HepG2 (cell line): ENCODE data around the gene SMKR1. TPM values are rescaled to one million over a fixed set of nuclear protein-coding genes. Genes with fewer than 3 reads are reported as not detected.

Experiments used
- ATAC-seq: fragments of 200-7000 bp; cut with Tn5 transposase; 3 replicates; pipeline ENCODE4 v1.9.1; 2020; ENCODE audit warnings: mild to moderate bottlenecking, moderate library complexity
- BruUV-seq: library from RNA; stranded (reverse); fragments of 400-500 nt; replicated peaks from 2 replicates; lab custom pipeline; 2021; lab: Mats Ljungman, UMichigan
- CTCF ChIA-PET: fragments of 300-600 bp; formaldehyde crosslinking; extraction: SDS; loops from one replicate; lab custom pipeline; 2021; ENCODE audit warnings: low total read pairs, inconsistent platforms, low intra/inter-chr PET ratio; lab: Yijun Ruan, JAX
- POLR2A ChIA-PET: fragments of 350-600 bp; sonication (Branson Sonifier 250); formaldehyde crosslinking; loops from one replicate; lab custom pipeline; 2020; ENCODE audit warnings: antibody characterized with exemption, inconsistent platforms; lab: Yijun Ruan, JAX
- DNase-seq: peaks from one replicate; pipeline ENCODE4 v3.0.0-alpha.2; 2015; ENCODE audit warnings: low spot score
- FAIRE-seq: peaks from 3 replicates; lab custom pipeline; 2011; peaks lifted over from hg19 to GRCh38; lab: Jason Lieb, UNC
- H2AFZ ChIP-seq: one replicate; pipeline ENCODE4 v1.6.1; 2011; ENCODE audit warnings: low read length, inconsistent platforms
- H3K27ac ChIP-seq: fragments of 300-600 bp; 3 replicates; pipeline ENCODE4 v1.8.0; 2011; ENCODE audit warnings: mixed run types, mild to moderate bottlenecking, mixed read lengths, low read length, inconsistent platforms; ENCODE audit not compliant: insufficient read depth; ENCODE audit errors: extremely low read length
- H3K27me3 ChIP-seq, 2 experiments: fragments of 200-600 bp in 1 of 2; 2 replicates in 1 of 2; 3 replicates in 1 of 2; pipeline versions ENCODE4 v1.6.0 to v1.8.0; 2011; ENCODE audit warnings: low read length in 2 of 2, mild to moderate bottlenecking in 2 of 2, moderate library complexity in 2 of 2, inconsistent platforms in 1 of 2; ENCODE audit not compliant: insufficient read depth in 2 of 2, control insufficient read depth in 1 of 2
- H3K36me3 ChIP-seq, 2 experiments: fragments of 200-600 bp in 1 of 2; replicated peaks in 1 of 2; 2 replicates in 1 of 2; 3 replicates in 1 of 2; pipeline versions ENCODE4 v1.5.1 to v1.8.0; 2011; ENCODE audit warnings: low read length in 2 of 2, inconsistent platforms in 1 of 2; ENCODE audit not compliant: insufficient read depth in 2 of 2, control insufficient read depth in 1 of 2
- H3K4me1 ChIP-seq: 2 replicates; pipeline ENCODE4 v1.5.1; 2012; ENCODE audit warnings: low read length, inconsistent platforms; ENCODE audit not compliant: insufficient read depth
- H3K4me2 ChIP-seq: 2 replicates; pipeline ENCODE4 v1.6.0; 2011; ENCODE audit warnings: low read depth, low read length, inconsistent platforms
- H3K4me3 ChIP-seq, 3 experiments: fragments of 200-600 bp in 1 of 3; sonication (generic), shearing (Covaris generic) in 1 of 3; replicated peaks in 1 of 3; 2 replicates each; pipeline ENCODE4 v1.5.1; 2011 to 2016; ENCODE audit warnings: low read length in 3 of 3, inconsistent platforms in 2 of 3, low read depth in 2 of 3, mild to moderate bottlenecking in 2 of 3, control low read depth in 1 of 3, mixed read lengths in 1 of 3; ENCODE audit not compliant: insufficient read depth in 1 of 3
- H3K79me2 ChIP-seq: one replicate; pipeline ENCODE4 v1.6.1; 2011; ENCODE audit warnings: low read length, inconsistent platforms; ENCODE audit not compliant: insufficient read depth
- H3K9ac ChIP-seq: 2 replicates; pipeline ENCODE4 v1.6.0; 2011; ENCODE audit warnings: mild to moderate bottlenecking, low read depth, low read length, inconsistent platforms; ENCODE audit not compliant: insufficient read depth
- H3K9me3 ChIP-seq: 2 replicates; pipeline ENCODE4 v1.5.1; 2012; ENCODE audit warnings: mild to moderate bottlenecking, low read length
- H4K20me1 ChIP-seq: 2 replicates; pipeline ENCODE4 v1.6.0; 2011; ENCODE audit warnings: inconsistent platforms, mild to moderate bottlenecking, low read length, moderate library complexity; ENCODE audit not compliant: insufficient read depth
- CC2D1A ChIP-seq: sonication (generic); formaldehyde crosslinking; IDR thresholded peaks from 2 replicates; pipeline ENCODE4 v1.8.1; 2023; ENCODE audit warnings: mild to moderate bottlenecking, missing genetic modification reagents
- CENPBD1 ChIP-seq: sonication (generic); formaldehyde crosslinking; IDR thresholded peaks from 2 replicates; pipeline ENCODE4 v1.8.0; 2022; ENCODE audit warnings: missing genetic modification reagents, low read depth, mild to moderate bottlenecking, borderline replicate concordance
- CHD4 ChIP-seq: fragments of 200-600 bp; sonication (generic); IDR thresholded peaks from 2 replicates; pipeline ENCODE4 v1.7.0; 2017; ENCODE audit warnings: mild to moderate bottlenecking, low read length, borderline replicate concordance
- DNMT3B ChIP-seq: conservative IDR thresholded peaks from 2 replicates; pipeline ENCODE4 v1.6.1; 2016; ENCODE audit warnings: missing biosample characterization, control low read depth
- KLF15 ChIP-seq: sonication (generic); formaldehyde crosslinking; IDR thresholded peaks from 2 replicates; pipeline ENCODE4 v1.8.1; 2023; ENCODE audit warnings: borderline replicate concordance, mild to moderate bottlenecking, inconsistent platforms, missing genetic modification reagents, mixed read lengths
- MAZ ChIP-seq, 2 experiments: sonication (generic) in 1 of 2; formaldehyde crosslinking in 1 of 2; IDR thresholded peaks; 2 replicates each; pipeline versions ENCODE4 v1.5.0 to v1.6.1; 2012 to 2020; ENCODE audit warnings: low read depth in 2 of 2, mild to moderate bottlenecking in 2 of 2, borderline replicate concordance in 1 of 2, improper control_type of control experiment in 1 of 2, low read length in 1 of 2, missing genetic modification reagents in 1 of 2, moderate library complexity in 1 of 2
- MED8 ChIP-seq: sonication (generic); formaldehyde crosslinking; IDR thresholded peaks from 2 replicates; pipeline ENCODE4 v1.8.1; 2023; ENCODE audit warnings: mild to moderate bottlenecking, missing genetic modification reagents; ENCODE audit not compliant: insufficient replicate concordance
- MTERF4 ChIP-seq: sonication (generic); formaldehyde crosslinking; IDR thresholded peaks from 2 replicates; pipeline ENCODE4 v1.8.0; 2023; ENCODE audit warnings: mild to moderate bottlenecking, missing genetic modification reagents
- MYNN ChIP-seq: sonication (generic); formaldehyde crosslinking; IDR thresholded peaks from 2 replicates; pipeline ENCODE4 v1.4.0; 2020; ENCODE audit warnings: mild to moderate bottlenecking, low read depth, missing genetic modification reagents
- NFATC3 ChIP-seq: sonication (generic); formaldehyde crosslinking; IDR thresholded peaks from 2 replicates; pipeline ENCODE4 v1.5.1; 2020; ENCODE audit warnings: mild to moderate bottlenecking, missing genetic modification reagents
- NFE2 ChIP-seq: sonication (generic); formaldehyde crosslinking; IDR thresholded peaks from 2 replicates; pipeline ENCODE4 v1.4.0; 2020; ENCODE audit warnings: missing genetic modification reagents
- NR0B2 ChIP-seq: sonication (generic); formaldehyde crosslinking; IDR thresholded peaks from 2 replicates; pipeline ENCODE4 v1.4.0; 2020; ENCODE audit warnings: mild to moderate bottlenecking, missing genetic modification reagents
- RBAK ChIP-seq: sonication (generic); formaldehyde crosslinking; IDR thresholded peaks from 2 replicates; pipeline ENCODE4 v1.5.1; 2020; ENCODE audit warnings: mild to moderate bottlenecking, missing genetic modification reagents
- SP2 ChIP-seq: sonication (generic); formaldehyde crosslinking; IDR thresholded peaks from 2 replicates; pipeline ENCODE4 v1.5.1; 2020; ENCODE audit warnings: mild to moderate bottlenecking, missing genetic modification reagents
- SPEN ChIP-seq: sonication (generic); formaldehyde crosslinking; IDR thresholded peaks from 2 replicates; pipeline ENCODE4 v1.5.1; 2020; ENCODE audit warnings: low read depth, mild to moderate bottlenecking, missing genetic modification reagents
- TEAD2 ChIP-seq: sonication (generic); formaldehyde crosslinking; IDR thresholded peaks from 2 replicates; pipeline ENCODE4 v1.9.0; 2021; ENCODE audit warnings: missing genetic modification reagents
- TP53 ChIP-seq: sonication (generic); formaldehyde crosslinking; conservative IDR thresholded peaks from 2 replicates; pipeline ENCODE4 v1.4.0; 2020; ENCODE audit warnings: missing genetic modification reagents
- TRIM22 ChIP-seq: fragments of 450-650 bp; IDR thresholded peaks from 2 replicates; pipeline ENCODE4 v1.6.1; 2017
- ZNF563 ChIP-seq: sonication (generic); formaldehyde crosslinking; IDR thresholded peaks from 2 replicates; pipeline ENCODE4 v1.8.0; 2022; ENCODE audit warnings: mild to moderate bottlenecking, moderate library complexity, missing genetic modification reagents
- ZNF780A ChIP-seq: sonication (generic); formaldehyde crosslinking; IDR thresholded peaks from 2 replicates; pipeline ENCODE4 v1.8.0; 2022; ENCODE audit warnings: mild to moderate bottlenecking, missing genetic modification reagents, moderate library complexity
- WGBS: methylation state at CpG from one replicate; pipeline ENCODE4 v1.1.6; 2017; ENCODE audit warnings: low lambda C conversion rate; 5-methylcytosine and 5-hydroxymethylcytosine counted together
- in situ Hi-C: cut with HindIII; loops from 2 replicates; pipeline ENCODE4 v1.10.0; 2017; ENCODE audit warnings: low pct_unique_long_range_greater_than_20kb; ENCODE audit not compliant: extremely low pct_ligation_motif_present
- intact Hi-C: fragments of 100-400 bp; cut with micrococcal nuclease; formaldehyde crosslinking; loops from one replicate; pipeline ENCODE4 v1.10.0; 2022; ENCODE audit not compliant: unreplicated experiment
- polyA plus RNA-seq, 8 experiments: library from polyadenylated mRNA; depleted of rRNA in 3 of 8; stranded (reverse) in 7 of 8; unstranded in 1 of 8; fragments of >200 nt; fragmentation: Illumina TruSeq in 4 of 8; extraction: Trizol in 4 of 8; gene quantifications; 2 replicates each; pipeline versions ENCODE4 v1.2.1 to v1.2.3, GENCODE V29; 2011 to 2016; ENCODE audit warnings: low read depth in 4 of 8, missing spikeins in 1 of 8, mixed read lengths in 1 of 8; ENCODE audit not compliant: insufficient read depth in 1 of 8
- total RNA-seq, 5 experiments: library from RNA; depleted of rRNA; stranded (reverse); fragments of >200 nt; fragmentation: Illumina TruSeq; extraction: Trizol; gene quantifications; 2 replicates each; pipeline ENCODE4 v1.2.3, GENCODE V29; 2016; ENCODE audit warnings: low read depth in 1 of 5

Gene SMKR1
- total and polyA plus RNA-seq, 2 of the 13 experiments (the other 11 are each of a cell fraction or from before 2014, with no cell fraction given), result 0.07 TPM; not detected in 1

- 82% methylated on average over 3 of the region's 3 CpGs for WGBS
- no TSS peak for BruUV-seq
- H4K20me1 ChIP-seq, result no peaks in the 10 kb centered on the region
- no peak overlapping the region for H3K9ac ChIP-seq
- no peak overlapping the region for H3K27ac ChIP-seq
- H3K9me3 ChIP-seq, result no peaks in the 10 kb centered on the region
- H3K36me3 ChIP-seq, result peaks cover 3 to 41% of the 10 kb centered on the region in 2 experiments; a peak in 4 of 5 replicates
- no peaks in the 10 kb centered on the region for H3K79me2 ChIP-seq
- FAIRE-seq, result no peak
- H3K27me3 ChIP-seq, result no peaks in the 10 kb centered on the region
- no peak overlapping the region for H3K4me2 ChIP-seq
- POLR2A ChIA-PET, result no interaction called here
- CTCF ChIA-PET, result no interaction called here
- no peak for ATAC-seq
- TF ChIP-seq TRIM22 (no peak), KLF15 (CRISPR knock-in tag) (no peak), NR0B2 (CRISPR knock-in tag) (no peak), DNMT3B (no peak), RBAK (CRISPR knock-in tag) (no peak), MAZ (IDR thresholded peaks at IDR 0.05; ENCODE audit: borderline replicate concordance, low read depth, low read length) (no peak), MAZ (CRISPR knock-in tag; IDR thresholded peaks at IDR 0.05; ENCODE audit: low read depth) (no peak), MED8 (CRISPR knock-in tag) (no peak), ZNF780A (CRISPR knock-in tag) (no peak), MTERF4 (CRISPR knock-in tag) (no peak), SP2 (CRISPR knock-in tag) (no peak), CHD4 (no peak), NFE2 (no peak), ZNF563 (no peak), CENPBD1 (CRISPR knock-in tag) (no peak), MYNN (CRISPR knock-in tag) (no peak), SPEN (no peak), TP53 (CRISPR knock-in tag) (no peak), NFATC3 (CRISPR knock-in tag) (no peak), CC2D1A (no peak), TEAD2 (CRISPR knock-in tag) (no peak)
- no peak overlapping the region for H3K4me3 ChIP-seq
- H2AFZ ChIP-seq, result no peak overlapping the region
- intact Hi-C loops, result no loop called here
- in situ Hi-C loops, result no loop called here
- H3K4me1 ChIP-seq, result no peaks in the 10 kb centered on the region
- no peak for DNase-seq
Observed at GRCh38 chr7:129457101-129457500, 45.2 kb upstream of the SMKR1 start.
